Measurements from ENCODE around the gene NEFH. TPM values are rescaled to one million over a fixed set of nuclear protein-coding genes. Genes with fewer than 3 reads are reported as not detected.

The NEFH gene
- total and polyA plus RNA-seq, 2 donors (not counting 1 experiment from before 2014, with no cell fraction given): 0.04 to 0.10 TPM

DNA sequence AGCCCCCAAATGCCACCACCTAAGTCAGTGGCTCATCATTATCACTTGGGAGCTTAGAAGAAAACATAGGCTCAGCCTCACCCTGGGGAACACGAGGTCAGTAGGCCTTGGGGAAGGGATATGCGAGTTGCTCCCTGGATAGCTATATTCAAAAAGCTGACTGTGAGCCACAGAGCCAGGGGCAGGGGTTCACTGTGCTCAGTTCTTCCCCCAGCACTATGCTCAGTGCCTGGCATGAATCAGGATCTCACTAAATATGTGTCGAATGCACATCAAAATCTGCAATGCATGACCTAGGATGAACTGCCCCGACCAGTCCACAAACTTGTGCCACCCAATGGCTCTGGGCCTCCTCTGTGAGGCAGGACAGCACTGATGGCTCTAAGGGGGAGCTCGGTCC is 38.4 kb downstream of the NEFH start:
- POLR2A ChIA-PET: interaction anchor here (0.6 kb wide), 1 partner anchor 132 kb away, joined by 4 read pairs; no protein-coding TSS in a partner anchor
- no peak for DNase-seq
- intact Hi-C loops (cut with micrococcal nuclease): no loop called here
- H3K27ac Mint-ChIP-seq: no peak overlapping the region
- Histone ChIP-seq H3K27ac (ENCODE audit: low read length in 2 of 2) (no peak overlapping the region), H3K4me3 (ENCODE audit: control extremely low read depth in 1 of 5, extremely low read depth in 1 of 5, insufficient read depth in 1 of 5, low read depth in 2 of 5, low read length in 4 of 5) (no peak overlapping the region), H3K79me2 (ENCODE audit: control insufficient read depth, insufficient read depth, low read length) (no peaks in the 10 kb centered on the region), H3K4me1 (ENCODE audit: control insufficient read depth in 2 of 2, insufficient read depth in 2 of 2, low read length in 2 of 2) (no peaks in the 10 kb centered on the region), H2AFZ (ENCODE audit: insufficient read depth, low read depth, low read length, poor library complexity, severe bottlenecking) (no peak overlapping the region), H3K27me3 (replicated peaks in 1 of 4; ENCODE audit: control extremely low read depth in 1 of 4, control insufficient read depth in 3 of 4, insufficient read depth in 4 of 4, low read length in 3 of 4) (no peaks in the 10 kb centered on the region), H3K4me2 (replicated peaks; ENCODE audit: low read depth, low read length, poor library complexity, severe bottlenecking) (no peak overlapping the region), H3K36me3 (replicated peaks in 1 of 2; ENCODE audit: control extremely low read depth in 1 of 2, control insufficient read depth in 1 of 2, extremely low read depth in 1 of 2, insufficient read depth in 2 of 2, low read length in 1 of 2) (peaks cover 23 to 70% of the 10 kb centered on the region in 2 experiments), H3K9me3 (ENCODE audit: control extremely low read depth in 1 of 3, control insufficient read depth in 2 of 3, insufficient read depth in 1 of 3, low read length in 2 of 3) (no peaks in the 10 kb centered on the region), H3K9ac (ENCODE audit: low read length) (no peak overlapping the region), H4K20me1 (ENCODE audit: control insufficient read depth, insufficient read depth, low read length, poor library complexity, severe bottlenecking) (no peaks in the 10 kb centered on the region)
- no peak overlapping the region for H3K4me3 Mint-ChIP-seq
- 95% methylated on average over 5 of the region's 5 CpGs for WGBS (ENCODE audit: insufficient coverage)
- no peak for ATAC-seq (ENCODE audit: low read depth)
- TF ChIP-seq EZH2 (IDR thresholded peaks at IDR 0.05; ENCODE audit: borderline replicate concordance, insufficient read depth, low read depth, low read length, poor library complexity, severe bottlenecking) (no peak), CTCF (IDR thresholded peaks at IDR 0.05) (no peak)
- CTCF ChIA-PET: no interaction called here
- no peaks in the 10 kb centered on the region for H3K9me3 Mint-ChIP-seq (ENCODE audit: insufficient read depth)
- no peaks in the 10 kb centered on the region for H3K27me3 Mint-ChIP-seq
- H3K4me1 Mint-ChIP-seq: no peaks in the 10 kb centered on the region

GRCh38 chr22:29519996-29520395 is 40.0 kb downstream of the NEFH start:
- Histone ChIP-seq H3K27me3 (replicated peaks in 1 of 4; ENCODE audit: control extremely low read depth in 1 of 4, control insufficient read depth in 3 of 4, insufficient read depth in 4 of 4, low read length in 3 of 4) (no peaks in the 10 kb centered on the region), H3K27ac (ENCODE audit: low read length in 2 of 2) (no peak overlapping the region), H2AFZ (ENCODE audit: insufficient read depth, low read depth, low read length, poor library complexity, severe bottlenecking) (no peak overlapping the region), H3K36me3 (replicated peaks in 1 of 2; ENCODE audit: control extremely low read depth in 1 of 2, control insufficient read depth in 1 of 2, extremely low read depth in 1 of 2, insufficient read depth in 2 of 2, low read length in 1 of 2) (peaks cover 23 to 84% of the 10 kb centered on the region in 2 experiments), H3K9me3 (ENCODE audit: control extremely low read depth in 1 of 3, control insufficient read depth in 2 of 3, insufficient read depth in 1 of 3, low read length in 2 of 3) (no peaks in the 10 kb centered on the region), H4K20me1 (ENCODE audit: control insufficient read depth, insufficient read depth, low read length, poor library complexity, severe bottlenecking) (no peaks in the 10 kb centered on the region), H3K4me1 (ENCODE audit: control insufficient read depth in 2 of 2, insufficient read depth in 2 of 2, low read length in 2 of 2) (no peaks in the 10 kb centered on the region), H3K79me2 (ENCODE audit: control insufficient read depth, insufficient read depth, low read length) (peaks cover 6% of the 10 kb centered on the region), H3K9ac (ENCODE audit: low read length) (no peak overlapping the region), H3K4me2 (replicated peaks; ENCODE audit: low read depth, low read length, poor library complexity, severe bottlenecking) (no peak overlapping the region), H3K4me3 (ENCODE audit: control extremely low read depth in 1 of 5, extremely low read depth in 1 of 5, insufficient read depth in 1 of 5, low read depth in 2 of 5, low read length in 4 of 5) (no peak overlapping the region)
- ATAC-seq (ENCODE audit: low read depth): no peak
- no peaks in the 10 kb centered on the region for H3K9me3 Mint-ChIP-seq (ENCODE audit: insufficient read depth)
- H3K27me3 Mint-ChIP-seq: no peaks in the 10 kb centered on the region
- intact Hi-C loops (cut with micrococcal nuclease): no loop called here
- CTCF ChIA-PET: no interaction called here
- H3K4me3 Mint-ChIP-seq: no peak overlapping the region
- no peak overlapping the region for H3K27ac Mint-ChIP-seq
- POLR2A ChIA-PET: no interaction called here
- no peak for TF ChIP-seq EZH2 (IDR thresholded peaks at IDR 0.05; ENCODE audit: borderline replicate concordance, insufficient read depth, low read depth, low read length, poor library complexity, severe bottlenecking)
- no peak for TF ChIP-seq CTCF (IDR thresholded peaks at IDR 0.05)
- DNase-seq: no peak
- H3K4me1 Mint-ChIP-seq: no peaks in the 10 kb centered on the region
- no CpG with 5 or more reads among the region's 1 CpG for WGBS (ENCODE audit: insufficient coverage)
